Kasumi-1 (cell line): ENCODE measurements around the gene DNAH8.
A peak's percentile ranks its signal among the peaks of the same experiment; 100 is the strongest.
"Not testable (repeated sequence)": the region's sequence is repeated elsewhere in the genome, so short reads cannot be mapped to it uniquely, and the experiment has no call there.

Experiments
- DNase-seq, 2 experiments: peaks; one replicate each; lab custom pipeline; 2025; lab: John Stamatoyannopoulos, UW

The DNAH8 gene

DNA sequence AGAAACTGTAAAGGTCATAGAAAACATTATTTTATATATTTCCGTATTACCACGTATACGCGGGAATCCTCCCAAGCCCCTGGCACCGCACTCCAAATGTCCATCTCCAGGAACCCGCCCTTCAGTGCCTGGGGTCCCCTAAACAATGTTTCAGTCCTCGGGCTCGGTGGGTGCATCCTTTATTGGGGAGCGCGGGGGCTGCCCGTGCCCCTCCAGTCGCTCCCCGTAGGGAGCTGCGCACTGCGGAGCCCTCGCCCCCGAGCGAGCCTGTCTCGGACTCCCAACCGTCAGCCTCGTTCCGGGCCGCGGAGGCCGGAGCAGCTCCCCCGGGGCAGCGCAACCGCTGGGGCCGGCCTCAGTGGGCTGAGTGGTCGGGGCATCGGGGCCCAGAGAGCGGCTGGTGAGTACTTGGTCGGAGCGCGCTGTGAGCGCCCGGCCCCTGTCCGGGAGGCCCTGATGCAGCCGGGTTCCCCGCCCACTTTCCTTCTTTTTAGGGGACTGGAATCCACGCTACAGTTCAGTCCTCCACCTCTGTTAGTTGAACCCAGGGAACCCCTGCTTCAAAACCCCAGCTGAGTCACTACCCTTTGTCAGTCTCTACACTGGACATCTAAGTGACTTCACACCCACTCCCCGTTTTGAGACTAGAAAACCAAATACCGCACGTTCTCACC lies at the start of gene DNAH8:
TSS of gene DNAH8 (plus strand) at position 296 of the 674 bp plus-strand sequence. CDS start 7,499 bp downstream, outside the sequence.
- DNase-seq, result no peak

DNA sequence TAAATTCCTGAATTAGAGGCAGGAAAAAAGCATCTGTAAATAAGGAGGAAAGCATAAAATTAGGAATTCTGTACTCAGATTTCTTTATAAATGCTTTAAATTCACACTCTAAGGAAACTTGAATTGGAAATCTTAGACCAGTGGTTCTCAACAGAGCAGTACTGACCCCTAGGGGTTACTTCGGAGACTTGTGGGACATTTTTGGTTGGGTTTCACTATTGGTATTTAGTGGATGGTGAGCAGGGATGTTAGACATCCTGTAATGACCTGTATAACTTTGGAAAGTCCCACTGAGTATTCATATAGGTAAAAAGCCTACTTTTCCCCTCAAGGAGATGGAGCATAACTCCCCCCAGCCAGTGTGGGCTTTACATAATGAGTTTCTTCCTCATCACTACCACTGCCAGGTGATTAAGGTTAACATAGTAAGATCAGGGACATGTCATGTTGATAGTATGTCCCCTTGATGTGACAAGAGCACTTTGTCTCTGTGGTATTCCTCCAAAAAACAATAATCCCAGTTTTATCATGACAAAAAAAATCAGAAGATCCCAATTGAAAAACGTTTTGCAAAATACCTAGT lies 43.1 kb upstream of the DNAH8 start:
- DNase-seq, result peak; percentile 74 to 87

- peak; percentile 48 to 56 for DNase-seq
These were observed 41.5 kb upstream of the DNAH8 start for GRCh38 chr6:38673397-38674165.

- DNase-seq, result no peak
These were observed 38.7 kb upstream of the DNAH8 start for GRCh38 chr6:38676236-38676973.

DNA sequence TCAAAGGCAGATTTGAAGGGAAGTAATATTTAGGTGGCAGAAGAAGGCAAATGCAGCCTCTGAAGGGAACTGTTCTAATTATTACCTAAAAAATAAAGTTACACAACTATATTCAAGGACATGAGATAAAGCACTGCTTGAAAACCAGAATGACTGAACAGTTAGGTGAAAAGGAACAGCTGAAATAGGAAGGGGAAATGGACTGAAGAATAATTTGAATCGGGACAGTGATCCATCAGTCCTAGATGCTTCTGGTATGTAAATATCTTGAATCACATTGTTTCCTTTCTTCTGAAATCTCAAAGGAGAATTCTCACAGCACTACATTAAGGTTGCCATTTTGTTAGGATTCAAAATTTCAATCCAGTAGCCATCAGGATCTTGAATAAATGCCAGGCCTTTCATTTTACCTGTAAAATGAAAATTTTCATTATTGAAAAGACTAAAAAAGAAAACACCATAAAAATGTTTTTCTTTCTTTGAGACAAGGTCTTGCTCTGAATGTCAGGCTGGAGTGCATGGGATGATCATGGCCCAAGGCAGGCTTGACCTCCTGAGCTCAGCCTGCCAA lies 38.1 kb upstream of the DNAH8 start:
- no peak for DNase-seq

DNA sequence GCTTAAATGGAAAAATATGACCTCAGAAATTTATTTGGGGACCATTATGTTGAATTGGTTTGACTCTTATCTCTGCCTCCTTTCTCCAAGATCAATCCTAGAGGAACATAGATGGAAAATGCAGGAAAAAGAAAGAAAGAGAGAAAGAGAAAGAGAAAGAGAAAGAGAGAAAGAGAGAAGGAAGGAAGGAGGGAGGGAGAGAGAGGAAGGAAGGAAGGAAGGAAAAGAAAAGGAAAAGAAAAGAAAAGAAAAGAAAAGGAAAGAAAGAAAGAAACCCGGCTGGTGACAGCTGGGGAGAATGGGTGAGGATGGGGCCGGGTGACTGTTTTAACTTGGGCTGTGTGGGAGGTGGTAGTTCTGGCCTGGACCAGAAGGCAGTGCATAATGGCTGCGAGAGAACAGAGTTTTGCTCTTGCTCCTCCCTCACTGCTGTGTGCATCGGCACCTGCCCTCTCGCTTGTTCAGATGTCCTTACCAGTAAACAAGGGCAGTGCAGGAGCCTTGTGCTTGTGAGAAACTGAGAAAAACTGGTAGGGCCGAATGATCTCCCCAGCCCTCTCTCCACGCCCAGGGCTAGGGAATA lies 36.8 kb upstream of the DNAH8 start:
- DNase-seq, result no peak

DNA sequence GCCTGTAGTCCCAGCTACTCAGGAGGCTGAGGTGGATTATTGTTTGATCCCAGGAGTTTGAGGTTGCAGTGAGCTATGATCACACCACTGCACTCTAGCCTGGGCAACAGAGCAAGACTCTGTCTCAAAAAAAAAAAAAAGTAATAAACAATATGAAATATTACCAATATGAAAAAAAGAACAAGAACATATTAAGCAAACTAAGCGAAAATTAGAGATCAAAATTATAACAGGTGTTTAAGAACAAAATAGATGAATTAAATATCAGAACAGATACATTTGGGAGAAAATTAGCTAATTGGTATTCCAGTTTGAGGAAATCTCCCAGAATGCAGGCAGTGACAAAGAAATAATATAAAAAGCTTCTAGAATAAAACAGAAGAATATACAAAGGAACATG lies 35.4 kb upstream of the DNAH8 start:
- no peak for DNase-seq

GRCh38 chr6:38681850-38682249 lies 33.3 kb upstream of the DNAH8 start:
- DNase-seq, result no peak

GRCh38 chr6:38684237-38684636 lies 30.9 kb upstream of the DNAH8 start:
- DNase-seq, result no peak

DNA sequence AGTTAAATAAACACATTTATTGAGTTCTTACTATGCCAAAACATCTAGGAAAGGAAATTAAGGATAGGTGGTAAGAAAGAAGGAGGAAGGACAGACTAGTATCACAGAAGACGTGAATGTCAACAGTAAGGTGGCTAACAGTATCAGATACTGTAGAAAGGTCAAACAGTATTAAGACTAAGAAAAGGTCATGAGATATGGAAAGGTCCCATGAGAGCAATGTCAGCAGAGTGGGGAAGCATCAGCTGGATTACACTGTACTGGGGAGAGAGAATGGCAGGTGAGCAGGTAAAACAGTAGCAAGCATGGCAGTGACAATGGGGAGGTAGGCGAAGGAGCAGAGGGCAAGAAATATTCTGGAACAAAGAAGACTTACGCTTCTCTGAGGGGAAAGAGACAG lies 30.2 kb upstream of the DNAH8 start:
- no peak for DNase-seq

DNA sequence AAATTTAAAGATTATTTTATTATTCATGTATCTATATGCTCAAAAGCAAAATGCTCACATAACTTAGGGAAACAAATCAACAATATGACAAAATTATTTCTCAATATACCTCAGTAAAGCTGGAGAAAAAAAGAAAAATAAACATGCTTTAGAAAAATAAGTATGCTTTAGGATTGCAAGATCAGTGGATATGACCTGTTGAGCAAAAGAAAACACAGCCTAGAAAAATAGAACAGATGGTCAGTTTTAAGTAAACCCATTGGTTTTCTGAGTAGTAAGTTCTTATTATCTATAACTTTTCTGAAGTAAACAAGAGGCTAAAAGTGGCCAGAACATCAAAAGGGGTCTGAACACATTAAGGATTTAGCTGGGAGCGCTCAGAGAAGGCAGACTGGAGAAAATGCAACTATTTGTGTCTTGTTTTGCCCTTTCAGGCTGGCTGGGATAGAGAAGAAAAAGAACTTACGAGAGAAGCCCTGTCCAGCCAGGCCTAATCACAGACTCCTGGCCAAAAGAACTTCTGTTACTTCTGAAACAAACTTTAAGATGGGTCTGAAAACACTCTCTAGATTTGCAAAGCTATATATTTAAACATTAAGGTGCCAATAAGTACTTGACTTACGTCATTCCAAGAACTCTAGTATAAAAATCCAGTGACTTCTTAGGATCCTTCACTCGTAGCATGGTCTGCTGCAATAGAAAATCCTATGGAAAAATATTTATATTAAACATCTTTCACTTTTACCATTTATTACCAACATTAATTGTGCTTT lies 28.7 kb upstream of the DNAH8 start:
- no peak for DNase-seq

DNA sequence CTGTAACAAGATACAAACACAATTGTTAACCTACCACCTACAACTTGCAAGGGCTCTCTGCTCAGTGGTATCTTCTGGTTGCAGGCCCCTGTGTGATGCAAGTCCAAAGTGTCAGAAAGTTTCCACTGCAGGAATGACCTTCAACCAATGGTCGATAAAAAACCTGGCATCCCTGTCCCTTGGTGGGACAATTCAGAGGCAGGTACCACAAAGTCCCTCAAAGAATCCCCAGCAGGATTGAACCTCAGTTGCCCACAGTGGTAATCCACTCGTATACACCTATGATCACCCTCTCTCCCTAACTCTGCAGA lies 28.1 kb upstream of the DNAH8 start:
- DNase-seq, result no peak

GRCh38 chr6:38687549-38687948 lies 27.6 kb upstream of the DNAH8 start:
- no peak for DNase-seq

DNA sequence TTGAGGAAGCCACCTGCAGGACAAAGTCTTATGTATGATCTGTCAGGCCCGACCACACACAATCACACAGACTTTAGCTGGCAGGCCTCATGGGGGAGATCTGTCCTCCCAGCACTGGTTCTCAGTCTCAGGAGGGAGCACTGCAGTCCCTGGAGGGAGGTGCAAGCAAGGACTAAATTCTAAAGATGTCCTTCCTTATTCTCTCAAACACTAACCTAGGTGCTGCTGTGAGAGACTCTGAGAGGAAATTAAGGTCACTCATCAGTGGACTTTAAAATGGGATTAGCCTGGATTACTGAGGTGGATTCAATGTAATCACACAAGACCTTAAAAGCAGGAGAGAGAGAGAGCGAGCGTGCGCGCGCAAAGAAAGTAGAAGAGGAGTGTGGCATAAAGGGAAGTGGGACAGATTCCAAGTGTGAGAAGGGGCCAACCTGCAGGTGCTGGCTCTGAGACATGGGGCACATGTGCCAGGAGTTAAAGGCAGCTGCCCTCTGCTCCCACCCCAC lies 26.5 kb upstream of the DNAH8 start:
- DNase-seq, result no peak

DNA sequence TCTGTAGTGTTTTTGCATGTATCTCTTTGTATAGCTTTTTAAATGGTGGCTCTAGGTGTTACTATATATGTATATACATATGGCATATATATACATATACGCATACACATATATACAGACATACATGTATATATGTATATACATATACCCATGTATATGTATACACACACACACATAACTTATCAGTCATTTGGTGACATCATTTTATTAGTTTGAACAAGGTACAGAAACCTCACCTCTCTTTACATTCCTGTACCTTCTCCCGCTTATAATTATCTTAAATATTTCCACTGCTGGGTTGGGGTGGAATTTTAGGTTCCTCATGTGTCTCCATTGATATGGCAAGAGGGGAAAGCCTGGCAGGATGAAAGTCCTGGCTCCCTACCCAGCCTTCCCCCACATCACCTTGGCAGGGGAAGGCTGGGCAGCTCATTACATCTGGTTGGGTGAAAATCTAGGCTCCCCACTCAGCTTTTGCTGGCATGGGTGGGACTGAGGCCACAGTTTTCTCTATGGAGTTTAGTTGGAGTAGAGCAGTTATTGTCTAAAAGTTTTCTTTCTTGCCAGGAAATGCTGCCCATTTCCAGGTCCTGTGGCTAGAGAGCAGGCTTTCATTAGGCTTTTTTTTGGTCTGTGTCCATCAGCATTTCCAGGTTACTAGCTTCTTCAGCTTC lies 19.7 kb upstream of the DNAH8 start:
- no peak for DNase-seq

DNA sequence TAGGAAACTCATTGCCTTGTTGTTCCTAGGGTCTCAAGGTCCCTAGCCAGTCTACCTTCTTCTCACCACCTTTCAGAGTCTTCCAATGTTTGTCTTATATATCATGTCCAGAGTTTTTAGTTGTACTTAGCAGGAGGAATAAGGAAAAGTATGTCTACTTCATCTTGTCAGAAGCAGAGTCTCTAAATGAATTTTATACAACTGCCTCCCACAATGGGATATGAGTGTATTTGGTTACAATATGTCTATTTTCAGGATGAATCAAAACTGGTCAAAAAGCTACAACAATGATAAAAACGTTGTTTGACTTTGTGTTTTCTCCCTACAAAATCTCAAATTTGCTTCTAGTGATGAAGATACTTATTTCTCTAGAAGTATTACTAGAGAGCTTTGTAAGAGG lies 19.2 kb upstream of the DNAH8 start:
- DNase-seq, result no peak

DNA sequence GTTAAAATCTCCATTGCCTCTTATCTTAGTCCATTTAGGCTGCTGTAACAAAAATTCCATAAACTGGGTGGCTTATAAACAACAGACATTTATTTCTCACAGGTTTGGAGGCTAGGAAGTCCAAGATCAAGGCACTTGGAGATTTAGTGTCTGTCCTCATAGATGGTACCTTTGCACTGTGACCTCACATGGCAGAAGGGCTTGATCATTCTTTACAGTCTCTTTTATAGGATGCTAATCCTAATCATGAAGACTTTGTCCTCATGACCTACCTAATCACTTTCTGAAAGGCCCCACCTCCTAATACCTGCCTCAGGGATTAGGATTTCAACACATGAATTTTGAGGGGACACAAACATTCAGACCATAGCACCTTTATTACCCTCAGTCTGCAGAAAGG lies 18.8 kb upstream of the DNAH8 start:
- no peak for DNase-seq

DNA sequence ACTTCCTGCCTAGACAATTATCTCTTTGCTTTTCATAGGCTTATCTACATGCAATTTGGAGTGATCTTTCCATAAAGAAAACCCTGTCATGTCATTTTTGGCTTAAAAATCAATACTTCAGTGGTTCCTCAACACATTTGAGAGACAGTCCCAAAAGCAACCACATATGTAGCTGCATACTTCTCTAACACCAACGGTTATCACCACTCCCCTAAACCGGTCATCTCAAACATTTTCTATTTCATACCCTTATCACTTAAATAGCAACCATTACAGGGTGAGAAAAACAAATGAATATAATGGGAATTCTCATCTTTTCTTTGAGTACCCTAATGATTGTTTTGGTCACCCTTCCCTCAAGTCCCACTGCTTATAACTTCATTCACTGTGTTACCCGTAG lies 17.3 kb upstream of the DNAH8 start:
- DNase-seq, result no peak

- not testable (repeated sequence) for DNase-seq
These were observed 15.4 kb upstream of the DNAH8 start for GRCh38 chr6:38699702-38700101.

DNA sequence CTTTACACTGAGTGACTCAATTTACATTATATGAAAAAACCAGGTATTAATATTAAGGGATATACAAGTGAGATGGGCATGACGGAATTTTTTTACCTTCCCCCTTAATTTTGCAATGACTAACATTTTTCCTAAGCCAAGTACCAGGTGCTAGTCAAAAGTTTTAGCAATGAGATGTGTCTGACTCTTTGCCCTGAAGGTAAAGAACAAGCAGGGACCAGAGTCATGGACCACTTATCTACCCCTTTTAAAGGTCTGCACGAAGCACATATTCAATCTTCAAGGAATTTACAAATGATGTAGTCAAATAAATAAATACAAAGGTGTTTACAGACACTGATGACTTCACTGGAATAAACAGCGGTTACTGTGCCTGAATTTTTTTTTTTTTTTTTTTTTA lies 13.6 kb upstream of the DNAH8 start:
- DNase-seq, result no peak
